Transverse colon (tissue), 4 donors: ENCODE data around the gene LINC00237. TPM values are rescaled to one million over a fixed set of nuclear protein-coding genes. Genes with fewer than 3 reads are reported as not detected.

Source experiments
- DNase-seq: peaks from one replicate; pipeline ENCODE4 v3.0.0-alpha.2; 2019
- H3K27ac ChIP-seq, 4 donors: fragments of 200-600 bp; sonication (generic); 2 replicates each; pipeline ENCODE4 v1.5.1; 2016 to 2018; ENCODE audit warnings: inconsistent platforms in 4 of 4
- H3K27me3 ChIP-seq: fragments of 200-600 bp; sonication (generic); 2 replicates; pipeline ENCODE4 v1.5.1; 2017; ENCODE audit warnings: inconsistent platforms
- H3K36me3 ChIP-seq, 4 donors: fragments of 200-600 bp; sonication (generic); 2 replicates each; pipeline ENCODE4 v1.5.1; 2017 to 2019; ENCODE audit warnings: inconsistent platforms in 4 of 4
- H3K4me1 ChIP-seq, 4 donors: fragments of 200-600 bp; sonication (generic); 2 replicates each; pipeline ENCODE4 v1.5.1; 2017 to 2020; ENCODE audit warnings: inconsistent platforms in 4 of 4
- H3K4me3 ChIP-seq, 4 donors: fragments of 200-600 bp; sonication (generic); 1 replicate in 1 of 4; 2 replicates in 3 of 4; pipeline versions ENCODE4 v1.5.1 to v1.6.1; 2017 to 2019; ENCODE audit warnings: inconsistent platforms in 4 of 4
- H3K9me3 ChIP-seq, 2 donors: fragments of 200-600 bp; sonication (generic); 2 replicates each; pipeline ENCODE4 v1.5.1; 2017 to 2019; ENCODE audit warnings: inconsistent platforms in 2 of 2
- CTCF ChIP-seq, 5 experiments: fragments of 200-600 bp in 3 of 5; fragments of 450-650 bp in 2 of 5; sonication (generic) in 3 of 5; IDR thresholded peaks; 1 replicate in 2 of 5; 2 replicates in 3 of 5; pipeline ENCODE4 v1.5.1; 2016 to 2017; ENCODE audit warnings: antibody characterized with exemption in 5 of 5, inconsistent platforms in 3 of 5, mild to moderate bottlenecking in 2 of 5, moderate library complexity in 1 of 5
- EP300 ChIP-seq: sonication (generic); formaldehyde crosslinking; IDR thresholded peaks from one replicate; pipeline ENCODE4 v1.6.1; 2017; ENCODE audit warnings: antibody characterized with exemption, low read depth
- POLR2A ChIP-seq: fragments of 450-650 bp; IDR thresholded peaks from one replicate; pipeline ENCODE4 v1.6.1; 2016; ENCODE audit warnings: antibody characterized with exemption, mild to moderate bottlenecking, moderate library complexity
- POLR2AphosphoS5 ChIP-seq, 3 donors: sonication (generic); formaldehyde crosslinking; IDR thresholded peaks; one replicate each; pipeline ENCODE4 v1.6.1; 2016; ENCODE audit warnings: antibody characterized with exemption in 3 of 3
- WGBS, 2 donors: methylation state at CpG; one replicate each; pipeline ENCODE4 v1.1.5; 2018; ENCODE audit warnings: low coverage in 1 of 2; 5-methylcytosine and 5-hydroxymethylcytosine counted together
- in situ Hi-C, 4 donors: fragments of 200-750 bp; cut with MboI; loops; one replicate each; pipeline versions ENCODE4 v1.15.0 to v1.15.1; 2017; ENCODE audit warnings: low sequenced_read_pairs in 3 of 4, low pct_ligation_motif_present in 1 of 4, low pct_unique_long_range_greater_than_20kb in 1 of 4
- intact Hi-C: fragments of 100-400 bp; cut with DNase I; formaldehyde crosslinking; loops from one replicate; pipeline ENCODE4 v1.15.1; 2023; ENCODE audit warnings: low total_unique reads
- total RNA-seq, 4 donors: library from RNA; depleted of rRNA; stranded (reverse); fragments of >200 nt; gene quantifications; one replicate each; pipeline ENCODE4 v1.1.0, GENCODE V29; 2016

LINC00237 gene
- total RNA-seq, 4 donors from 2014 or later, result not detected

- Histone ChIP-seq H3K27ac (peak overlapping the region; percentile 87 to 92 (median 88)), H3K36me3 (no peaks in the 10 kb centered on the region), H3K4me1 (peaks cover 0 to 26% (median 9%) of the 10 kb centered on the region in 4 donors), H3K27me3 (no peaks in the 10 kb centered on the region), H3K9me3 (no peaks in the 10 kb centered on the region), H3K4me3 (peak overlapping the region; percentile 25 to 98 (median 91))
- in situ Hi-C loops (no loop called here), intact Hi-C loops (loop anchor here (10.0 kb wide), 1 partner anchor 180 kb away; the partner anchor contains the start of gene XRN2)
- DNase-seq, result peak; percentile 56
- WGBS, 2 donors, result 2 to 3% methylated on average over 20 to 25 of the region's 25 CpGs
- TF ChIP-seq POLR2A (no peak), EP300 (no peak), POLR2AphosphoS5 (IDR thresholded peaks at IDR 0.05) (no peak), CTCF (IDR thresholded peaks at IDR 0.05) (peak in 4 of 5 experiments; percentile 23 to 33 (median 30))
Measured at GRCh38 chr20:21125072-21125848, 19.1 kb upstream of the LINC00237 start.

- H3K4me1 ChIP-seq, result peaks cover 0 to 26% (median 9%) of the 10 kb centered on the region in 4 donors
- 85 to 90% methylated on average over 2 to 3 of the region's 3 CpGs for WGBS, 2 donors
- no peak overlapping the region for H3K4me3 ChIP-seq
- DNase-seq, result no peak
- in situ Hi-C loops, result no loop called here
- H3K36me3 ChIP-seq, result no peaks in the 10 kb centered on the region
- H3K27ac ChIP-seq, result no peak overlapping the region
- intact Hi-C loops, result loop anchor here (10.0 kb wide), 1 partner anchor 181 kb away; the partner anchor contains the start of gene XRN2
- TF ChIP-seq POLR2A (no peak), POLR2AphosphoS5 (IDR thresholded peaks at IDR 0.05) (no peak), CTCF (IDR thresholded peaks at IDR 0.05) (no peak), EP300 (no peak)
- H3K27me3 ChIP-seq, result peaks cover 3% of the 10 kb centered on the region
- H3K9me3 ChIP-seq, result no peaks in the 10 kb centered on the region
Measured at GRCh38 chr20:21124190-21124589, 18.0 kb upstream of the LINC00237 start.

- Histone ChIP-seq H3K27me3 (peaks cover 11% of the 10 kb centered on the region), H3K4me1 (no peaks in the 10 kb centered on the region), H3K27ac (no peak overlapping the region), H3K4me3 (no peak overlapping the region), H3K36me3 (no peaks in the 10 kb centered on the region), H3K9me3 (no peaks in the 10 kb centered on the region)
- WGBS, 2 donors, result 98 to 100% methylated on average over 2 of the region's 2 CpGs
- TF ChIP-seq POLR2A, result no peak
- in situ Hi-C loops (no loop called here), intact Hi-C loops (no loop called here)
- no peak for DNase-seq
Measured at GRCh38 chr20:21118782-21119181, 12.6 kb upstream of the LINC00237 start.

GRCh38 chr20:21118138-21118537 lies 12.0 kb upstream of the LINC00237 start:
- WGBS, 2 donors, result 50 to 60% methylated on average over 1 to 4 of the region's 4 CpGs
- no peak overlapping the region for H3K27ac ChIP-seq
- H3K27me3 ChIP-seq, result peaks cover 11% of the 10 kb centered on the region
- intact Hi-C loops, result no loop called here
- no peaks in the 10 kb centered on the region for H3K9me3 ChIP-seq
- no peak overlapping the region for H3K4me3 ChIP-seq
- H3K4me1 ChIP-seq, result no peaks in the 10 kb centered on the region
- no peak for TF ChIP-seq POLR2A
- no peak for TF ChIP-seq EP300
- no peaks in the 10 kb centered on the region for H3K36me3 ChIP-seq
- no peak for DNase-seq
- in situ Hi-C loops, result no loop called here

GRCh38 chr20:21117521-21117920 lies 11.4 kb upstream of the LINC00237 start:
- H3K27me3 ChIP-seq, result peaks cover 13% of the 10 kb centered on the region

More at GRCh38 chr20:21117521-21117920, 11.4 kb upstream of the LINC00237 start:
- TF ChIP-seq EP300, result no peak
- intact Hi-C loops (no loop called here), in situ Hi-C loops (no loop called here)
- Histone ChIP-seq H3K4me3 (no peak overlapping the region), H3K36me3 (no peaks in the 10 kb centered on the region), H3K9me3 (no peaks in the 10 kb centered on the region), H3K4me1 (no peaks in the 10 kb centered on the region), H3K27ac (no peak overlapping the region)
- no peak for DNase-seq
- WGBS, 2 donors, result 60 to 70% methylated on average over 4 of the region's 4 CpGs
